Omental fat pad (tissue), 4 donors: ENCODE data around the gene DSG2. TPM values are rescaled to one million over a fixed set of nuclear protein-coding genes. Genes with fewer than 3 reads are reported as not detected.

ENCODE experiments used
- ATAC-seq: fragments of 150-250 bp; one replicate; pipeline ENCODE4 v1.9.1; 2016; ENCODE audit warnings: mild to moderate bottlenecking, moderate library complexity; ENCODE audit not compliant: low FRiP score
- DNase-seq: peaks from one replicate; pipeline ENCODE4 v3.0.0-alpha.2; 2019; ENCODE audit warnings: low spot score
- total RNA-seq, 4 donors: library from RNA; depleted of rRNA; stranded (reverse); fragments of >200 nt; gene quantifications; one replicate each; pipeline ENCODE4 v1.1.0, GENCODE V29; 2016
- TF ChIP-seq, protein P1 (sequence below), 3 donors: fragments of 450-650 bp; IDR thresholded peaks; one replicate each; pipeline ENCODE4 v1.5.1; 2016 to 2017; ENCODE audit warnings: antibody characterized with exemption in 3 of 3, mild to moderate bottlenecking in 3 of 3, moderate library complexity in 2 of 3

The DSG2 gene
- total RNA-seq, 4 donors from 2014 or later, result 33.5 to 75.2 (median 42.2) TPM

DNA sequence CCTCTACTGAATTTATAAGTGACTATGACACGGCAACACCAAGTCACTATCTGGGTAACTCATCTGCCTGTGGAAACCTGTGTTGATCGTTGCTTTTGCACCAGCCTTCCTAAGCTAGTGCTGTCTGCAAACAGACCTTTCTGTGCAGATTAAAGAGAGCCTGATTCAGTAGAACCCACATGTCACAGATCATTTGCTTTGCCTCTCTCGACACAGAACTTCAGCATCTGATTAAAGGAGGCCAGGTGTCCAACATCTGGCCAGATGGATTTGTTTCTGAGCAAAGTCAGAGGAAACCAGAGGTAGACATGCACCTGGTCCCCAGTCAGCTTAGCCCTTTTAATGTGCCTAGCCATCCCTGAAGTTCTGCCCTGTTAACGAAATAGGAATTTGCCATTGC lies 78.7 kb downstream of the DSG2 start:
- ATAC-seq (no peak), DNase-seq (no peak)
- TF ChIP-seq, protein P1, sequence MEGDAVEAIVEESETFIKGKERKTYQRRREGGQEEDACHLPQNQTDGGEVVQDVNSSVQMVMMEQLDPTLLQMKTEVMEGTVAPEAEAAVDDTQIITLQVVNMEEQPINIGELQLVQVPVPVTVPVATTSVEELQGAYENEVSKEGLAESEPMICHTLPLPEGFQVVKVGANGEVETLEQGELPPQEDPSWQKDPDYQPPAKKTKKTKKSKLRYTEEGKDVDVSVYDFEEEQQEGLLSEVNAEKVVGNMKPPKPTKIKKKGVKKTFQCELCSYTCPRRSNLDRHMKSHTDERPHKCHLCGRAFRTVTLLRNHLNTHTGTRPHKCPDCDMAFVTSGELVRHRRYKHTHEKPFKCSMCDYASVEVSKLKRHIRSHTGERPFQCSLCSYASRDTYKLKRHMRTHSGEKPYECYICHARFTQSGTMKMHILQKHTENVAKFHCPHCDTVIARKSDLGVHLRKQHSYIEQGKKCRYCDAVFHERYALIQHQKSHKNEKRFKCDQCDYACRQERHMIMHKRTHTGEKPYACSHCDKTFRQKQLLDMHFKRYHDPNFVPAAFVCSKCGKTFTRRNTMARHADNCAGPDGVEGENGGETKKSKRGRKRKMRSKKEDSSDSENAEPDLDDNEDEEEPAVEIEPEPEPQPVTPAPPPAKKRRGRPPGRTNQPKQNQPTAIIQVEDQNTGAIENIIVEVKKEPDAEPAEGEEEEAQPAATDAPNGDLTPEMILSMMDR (IDR thresholded peaks at IDR 0.05), result no peak

DNA sequence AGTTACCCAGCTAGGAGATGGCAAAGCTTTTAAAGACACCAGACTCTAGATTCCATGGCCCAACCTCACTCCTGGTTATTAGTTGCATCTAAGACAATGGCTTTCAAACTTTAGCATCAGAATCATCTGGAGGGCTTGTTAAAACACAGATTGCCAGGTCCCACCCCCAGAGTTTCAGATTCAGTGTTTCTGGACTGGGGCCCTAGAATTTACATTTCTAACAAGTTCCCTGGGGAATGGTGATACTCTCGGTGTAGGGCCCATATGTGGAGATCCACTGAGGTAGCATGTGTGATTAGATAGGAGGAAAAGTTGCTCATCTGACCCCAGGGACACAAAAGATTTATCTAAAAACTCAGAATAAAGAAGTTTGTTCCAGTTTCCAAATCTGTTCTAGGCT lies 79.2 kb downstream of the DSG2 start:
- TF ChIP-seq, protein P1 (IDR thresholded peaks at IDR 0.05), result no peak
- ATAC-seq (no peak), DNase-seq (no peak)

DNA sequence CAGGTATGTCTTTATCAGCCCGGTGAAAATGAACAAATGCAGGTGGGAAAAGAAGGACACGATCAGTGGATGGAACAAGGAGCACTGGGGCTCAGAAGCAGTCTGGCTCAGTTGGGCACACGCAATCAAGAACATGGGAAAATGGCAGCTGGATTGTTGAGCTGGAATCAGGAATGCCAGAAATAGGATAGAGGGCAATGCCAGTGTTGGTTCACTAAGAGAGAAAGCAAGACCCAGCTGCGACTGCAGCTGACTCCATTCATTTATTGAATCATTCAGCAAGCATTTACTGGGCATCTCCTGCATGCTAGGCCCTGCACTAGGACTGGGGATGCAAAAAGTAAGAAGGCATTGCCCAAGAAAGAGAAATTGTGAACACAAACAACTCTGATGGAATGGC lies 80.1 kb downstream of the DSG2 start:
- DNase-seq (no peak), ATAC-seq (no peak)
- TF ChIP-seq, protein P1 (IDR thresholded peaks at IDR 0.05), result no peak

DNA sequence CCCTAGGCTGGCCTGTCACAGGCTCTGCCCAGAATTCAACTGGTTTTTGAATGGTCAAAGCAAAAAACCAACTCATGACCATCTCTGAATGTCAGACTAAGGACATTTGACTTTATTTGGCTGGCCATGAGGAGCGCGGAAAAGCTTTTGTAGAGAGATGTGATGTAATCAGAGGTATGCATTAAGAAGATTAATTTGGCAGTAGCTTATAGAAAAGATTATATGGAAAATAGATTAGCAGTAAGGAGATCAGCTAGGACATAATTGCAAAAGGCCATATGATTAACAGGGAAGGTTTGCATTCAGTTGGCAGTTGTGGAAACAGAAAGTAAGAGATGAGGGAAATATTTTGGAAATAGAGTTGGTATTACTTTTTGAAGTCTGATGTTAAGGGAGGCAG lies 81.4 kb downstream of the DSG2 start:
- ATAC-seq (no peak), DNase-seq (no peak)
- TF ChIP-seq, protein P1 (IDR thresholded peaks at IDR 0.05), result no peak

DNA sequence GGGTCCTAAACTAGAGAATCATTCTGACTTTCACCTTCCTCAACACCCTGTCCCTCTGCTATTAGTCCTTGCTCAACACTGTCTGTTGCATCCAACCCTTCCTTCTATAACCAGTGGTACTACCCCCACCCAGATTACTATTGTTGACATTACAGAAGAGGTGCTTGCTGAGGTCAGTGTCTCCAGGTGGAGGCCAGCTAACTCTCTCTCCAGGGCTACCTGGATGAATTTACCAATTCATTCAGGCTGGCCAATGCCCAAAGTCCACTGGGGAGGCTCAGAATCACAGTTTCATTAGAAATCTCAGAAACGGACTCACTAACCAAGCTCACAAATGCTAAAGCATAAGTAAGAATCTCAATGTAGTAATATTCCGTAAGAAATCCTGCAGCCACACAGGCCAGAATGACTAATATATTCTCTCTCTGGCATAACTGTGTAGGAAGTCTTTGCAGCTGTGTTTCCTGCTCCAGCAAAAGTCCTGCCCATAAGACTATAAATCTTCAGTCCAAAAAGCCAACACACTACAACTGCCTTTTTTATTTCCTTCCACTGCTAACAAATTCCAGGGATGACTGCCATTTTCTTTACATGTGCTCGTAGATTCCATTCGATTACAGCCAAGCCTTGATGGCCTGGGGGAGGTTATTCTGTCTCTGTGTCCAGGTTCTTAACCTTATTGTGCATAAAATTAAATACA lies 83.7 kb downstream of the DSG2 start:
- TF ChIP-seq, protein P1 (IDR thresholded peaks at IDR 0.05), result no peak
- ATAC-seq, result no peak
- no peak for DNase-seq

DNA sequence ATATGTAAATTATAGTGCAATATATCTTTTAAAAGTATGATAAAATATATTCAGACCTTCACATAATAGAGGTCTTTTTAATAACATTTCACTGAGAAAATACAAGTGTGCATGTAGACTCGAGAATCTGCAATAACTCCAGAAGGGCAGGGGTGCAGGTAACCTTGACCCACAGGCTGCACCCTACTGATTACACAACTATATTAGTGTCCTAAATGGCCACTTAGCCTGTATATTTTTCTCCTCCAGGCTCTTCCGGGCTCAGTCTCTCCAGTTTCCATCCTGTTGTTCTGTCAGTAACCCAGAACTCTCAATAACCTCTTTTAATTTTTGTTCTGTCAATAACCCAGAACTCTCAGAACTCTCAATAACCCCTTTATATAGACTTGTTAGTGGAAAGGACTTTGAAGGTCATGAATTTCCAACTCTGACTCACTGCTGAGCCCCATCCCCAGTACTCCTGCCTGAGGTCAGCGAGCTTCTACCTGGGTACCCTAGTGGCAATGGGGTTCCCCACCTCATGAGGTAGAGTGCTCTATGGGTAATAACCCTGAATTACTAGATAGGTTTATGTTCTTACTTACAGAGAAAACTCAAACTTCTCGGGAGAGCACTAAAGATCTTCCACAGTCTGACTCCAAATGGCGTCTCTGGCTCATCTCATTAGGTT lies 85.3 kb downstream of the DSG2 start:
- ATAC-seq (no peak), DNase-seq (no peak)
- TF ChIP-seq, protein P1 (IDR thresholded peaks at IDR 0.05), result no peak

DNA sequence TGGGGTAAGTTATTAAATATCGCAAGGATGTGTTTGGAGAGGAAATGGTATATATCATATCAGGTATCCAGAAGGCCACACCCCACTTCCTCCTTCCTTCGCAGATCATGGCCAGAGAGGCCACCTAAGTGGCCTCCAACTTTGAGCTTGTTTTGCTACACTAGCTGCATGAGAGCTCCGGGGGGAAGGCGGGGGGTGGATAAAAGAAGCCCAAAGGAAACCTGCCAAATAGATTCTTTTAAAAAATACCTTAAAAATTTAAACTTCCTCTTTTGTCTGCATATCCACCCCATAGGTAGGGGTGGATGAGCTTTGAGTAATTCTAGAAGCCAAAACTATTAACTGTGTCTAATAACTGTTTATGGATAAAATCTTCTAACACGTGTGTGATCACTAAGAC lies 88.0 kb downstream of the DSG2 start:
- no peak for ATAC-seq
- DNase-seq, result no peak
- TF ChIP-seq, protein P1 (IDR thresholded peaks at IDR 0.05), result no peak
